HepG2 (cell line): Measurements from ENCODE around the gene PCARE.

Experiments
- HMG20B ChIP-seq: conservative IDR thresholded peaks from 2 replicates; pipeline ENCODE4 v1.6.1; 2016; ENCODE audit warnings: missing genetic modification reagents, missing compliant biosample characterization
- HNRNPL ChIP-seq: fragments of 200-400 bp; formaldehyde crosslinking; IDR thresholded peaks from 2 replicates; pipeline ENCODE4 v1.6.1; 2017; ENCODE audit warnings: mild to moderate bottlenecking, low read depth, low read length
- KLF16 ChIP-seq, 2 experiments: sonication (generic) in 1 of 2; formaldehyde crosslinking in 1 of 2; IDR thresholded peaks; 2 replicates each; pipeline versions ENCODE4 v1.6.1 to v1.8.0; 2016 to 2023; ENCODE audit warnings: missing genetic modification reagents in 2 of 2, missing compliant biosample characterization in 1 of 2
- NFE2 ChIP-seq: sonication (generic); formaldehyde crosslinking; IDR thresholded peaks from 2 replicates; pipeline ENCODE4 v1.4.0; 2020; ENCODE audit warnings: missing genetic modification reagents
- NR3C1 ChIP-seq: sonication (generic); formaldehyde crosslinking; IDR thresholded peaks from 2 replicates; pipeline ENCODE4 v1.4.0; 2020; ENCODE audit warnings: missing genetic modification reagents
- SKI ChIP-seq: fragments of 450-650 bp; IDR thresholded peaks from one replicate; pipeline ENCODE4 v1.6.1; 2018; ENCODE audit warnings: mild to moderate bottlenecking; ENCODE audit not compliant: partially characterized antibody
- SMAD9 ChIP-seq: sonication (generic); formaldehyde crosslinking; IDR thresholded peaks from 2 replicates; pipeline ENCODE4 v1.5.1; 2020; ENCODE audit warnings: mild to moderate bottlenecking, missing genetic modification reagents

DNA sequence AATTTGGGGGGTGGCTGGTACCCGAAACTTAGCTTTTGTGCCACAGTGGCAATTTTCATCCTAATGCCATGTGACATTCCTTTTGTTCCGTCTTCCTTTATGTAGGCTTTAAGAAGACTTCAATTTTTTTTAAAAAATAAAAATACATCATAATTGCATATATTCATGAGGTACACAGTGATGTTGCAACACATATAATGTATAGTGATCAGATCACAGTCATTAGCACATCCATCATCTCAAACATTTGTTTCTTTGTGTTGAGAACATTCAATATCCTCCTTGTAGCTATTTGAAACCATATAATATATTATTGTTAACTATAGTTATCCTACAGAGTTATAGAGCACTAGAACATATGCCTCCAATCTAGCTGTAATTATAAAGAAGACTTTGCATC lies 34.9 kb upstream of the PCARE start:
- TF ChIP-seq HMG20B, result no peak
- no peak for TF ChIP-seq NR3C1
- TF ChIP-seq SMAD9 (CRISPR knock-in tag), result no peak
- TF ChIP-seq SKI, result no peak
- no peak for TF ChIP-seq NFE2 (CRISPR knock-in tag)
- no peak for TF ChIP-seq KLF16 (CRISPR knock-in tag; IDR thresholded peaks at IDR 0.05)
- no peak for TF ChIP-seq HNRNPL
